GM18499 (cell line): ENCODE measurements around the gene PPM1H.

Experiments used
- ATAC-seq: cut with Tn5 transposase; IDR thresholded peaks from one replicate; pipeline ENCODE4 v1.9.1; 2021; ENCODE audit warnings: moderate number of reproducible peaks; ENCODE audit not compliant: insufficient read depth, unreplicated experiment

Gene PPM1H

GRCh38 chr12:62720661-62721330, 214.2 kb downstream of the PPM1H start:
- ATAC-seq = no peak

GRCh38 chr12:62720025-62720424, 214.9 kb downstream of the PPM1H start:
- no peak for ATAC-seq

- ATAC-seq = no peak
Measured at GRCh38 chr12:62718762-62719426, 216.1 kb downstream of the PPM1H start.

GRCh38 chr12:62717643-62718042, 217.3 kb downstream of the PPM1H start:
- no peak for ATAC-seq

DNA sequence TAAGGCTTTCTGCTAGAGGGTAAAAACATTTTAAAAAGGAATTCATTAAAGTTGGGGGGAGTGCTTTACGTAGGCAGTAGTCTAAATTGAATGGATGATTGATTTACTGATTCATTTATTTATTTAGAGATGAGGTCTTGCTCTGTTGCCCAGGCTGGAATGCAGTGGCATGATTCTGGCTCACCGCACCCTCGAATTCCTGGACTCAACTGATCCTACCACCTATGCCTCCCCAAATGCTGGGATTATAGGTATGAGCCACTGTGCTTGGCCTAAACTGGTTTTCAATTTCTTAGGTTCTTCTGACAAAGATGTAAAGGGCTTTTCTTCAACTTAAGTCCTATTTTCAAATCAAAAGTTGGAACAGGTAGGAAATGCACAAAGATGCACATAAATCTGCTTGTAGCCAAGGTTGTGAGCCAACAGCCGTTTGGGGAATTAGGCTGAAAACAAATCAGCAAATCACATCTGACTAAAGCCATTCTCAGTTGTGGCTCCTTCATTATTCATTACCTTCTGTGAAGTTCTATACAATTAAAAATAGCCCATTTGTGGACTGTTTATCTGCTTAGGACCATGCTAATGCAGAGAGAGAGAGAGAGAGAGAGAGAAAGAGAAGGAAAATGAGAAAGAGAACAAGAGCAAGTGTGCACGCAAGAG, 218.0 kb downstream of the PPM1H start:
- ATAC-seq = no peak

DNA sequence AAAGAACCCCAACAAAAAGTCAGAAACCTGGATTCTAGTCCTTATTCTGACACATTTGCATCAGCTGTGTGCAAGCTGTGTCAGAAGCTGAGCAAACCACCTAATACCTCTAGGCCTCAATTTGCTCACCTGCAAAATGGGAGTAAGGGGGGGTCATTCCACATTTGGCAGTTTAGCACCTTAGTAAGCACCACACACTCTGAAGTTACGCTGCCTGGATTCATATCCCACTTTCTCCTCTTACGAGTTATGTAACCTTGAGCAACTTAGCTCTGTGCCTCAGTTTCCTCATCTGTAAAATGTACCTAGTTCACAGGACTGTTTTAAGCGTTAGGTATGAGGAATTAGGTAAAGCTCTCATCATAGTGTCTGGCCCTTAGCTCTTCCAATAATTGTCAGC, 218.9 kb downstream of the PPM1H start:
- no peak for ATAC-seq

DNA sequence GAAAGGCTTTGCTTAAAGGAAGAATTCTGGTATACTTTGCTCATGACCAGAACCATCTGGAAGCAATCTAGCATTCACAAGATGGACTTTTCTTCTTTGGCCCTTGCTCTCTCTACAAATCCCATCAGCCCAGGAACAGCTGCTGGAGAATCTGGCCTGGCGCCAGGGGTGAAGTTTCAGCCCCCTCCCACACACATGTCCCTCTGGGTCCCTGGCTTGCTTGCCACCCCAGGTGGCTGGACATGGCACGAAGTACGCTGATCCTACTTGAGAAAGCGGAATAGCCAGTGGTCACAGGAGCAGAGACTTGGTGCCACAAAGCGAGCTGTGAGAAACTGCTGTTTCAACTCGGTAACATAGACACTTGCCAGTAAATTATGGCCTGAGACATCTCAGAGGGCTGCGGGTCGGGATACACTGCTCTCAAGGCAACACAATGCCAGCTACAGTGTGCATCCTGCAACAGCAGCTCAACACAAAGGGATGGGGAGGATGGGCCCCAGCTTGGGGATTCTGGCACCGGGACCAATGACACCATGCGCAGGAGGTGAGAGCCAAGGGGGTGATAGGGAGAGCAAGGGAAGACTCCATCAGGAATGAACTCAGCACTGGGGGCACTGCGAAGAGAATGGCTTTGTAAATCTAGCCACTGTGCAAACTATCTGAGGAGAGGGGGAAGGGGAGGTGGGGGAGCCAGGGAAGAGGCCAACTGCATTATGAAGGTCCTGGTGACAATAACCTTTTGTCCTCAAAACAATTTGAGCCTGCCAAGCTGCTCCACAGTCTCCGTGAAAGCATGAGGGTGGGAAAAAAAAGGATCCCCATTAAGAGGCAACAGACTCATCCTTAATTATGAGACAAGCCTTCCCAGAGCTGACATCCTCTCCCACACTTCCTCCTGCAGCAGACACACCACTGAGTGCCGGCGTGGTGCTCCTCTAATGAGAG, 219.9 kb downstream of the PPM1H start:
- ATAC-seq = no peak

GRCh38 chr12:62714181-62714773, 220.7 kb downstream of the PPM1H start:
- ATAC-seq = no peak

- ATAC-seq = no peak
Measured at GRCh38 chr12:62713723-62714122, 221.2 kb downstream of the PPM1H start.

DNA sequence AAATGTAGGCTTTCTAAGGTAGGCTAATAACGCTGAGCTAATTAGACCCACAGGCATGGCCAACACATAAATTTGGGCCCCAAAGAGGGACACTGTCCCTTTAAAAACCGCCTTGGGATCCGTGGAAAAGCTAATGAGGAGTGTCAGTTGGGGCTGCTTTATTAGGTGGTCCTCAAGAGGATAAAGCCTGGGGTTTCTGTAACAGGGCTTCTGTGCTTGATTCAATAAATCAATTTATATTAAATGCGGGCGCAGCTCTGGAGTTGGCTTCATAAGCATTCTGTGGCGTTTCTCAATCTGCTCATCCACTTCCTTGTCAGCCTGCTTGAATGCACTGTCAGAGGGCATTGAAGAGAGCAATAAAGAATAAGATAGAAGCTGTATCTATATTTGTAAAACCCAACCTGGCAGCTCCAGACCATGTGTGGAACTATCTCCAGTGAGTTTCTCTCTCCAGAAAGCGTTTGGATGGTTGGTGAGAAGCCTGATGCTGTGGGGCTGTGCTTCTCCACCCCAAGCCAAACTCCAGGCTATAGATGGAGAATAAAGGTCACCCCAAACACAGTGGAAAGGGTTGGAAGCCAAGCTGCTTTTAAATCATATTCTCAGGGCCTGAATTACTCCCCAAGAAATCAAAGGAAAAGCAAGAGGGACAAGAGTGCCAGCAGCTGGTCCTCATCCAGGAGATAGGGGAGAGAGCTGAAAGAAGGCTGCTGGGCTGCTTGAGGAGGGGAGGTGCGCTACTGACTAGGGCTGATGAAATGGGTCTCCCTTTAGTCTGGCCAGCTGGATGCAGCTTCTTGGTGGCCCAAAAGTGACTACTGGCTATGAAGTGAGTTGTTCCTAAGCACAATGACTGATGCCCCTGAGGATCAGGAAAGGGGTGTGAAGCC, 222.0 kb downstream of the PPM1H start:
- no peak for ATAC-seq

DNA sequence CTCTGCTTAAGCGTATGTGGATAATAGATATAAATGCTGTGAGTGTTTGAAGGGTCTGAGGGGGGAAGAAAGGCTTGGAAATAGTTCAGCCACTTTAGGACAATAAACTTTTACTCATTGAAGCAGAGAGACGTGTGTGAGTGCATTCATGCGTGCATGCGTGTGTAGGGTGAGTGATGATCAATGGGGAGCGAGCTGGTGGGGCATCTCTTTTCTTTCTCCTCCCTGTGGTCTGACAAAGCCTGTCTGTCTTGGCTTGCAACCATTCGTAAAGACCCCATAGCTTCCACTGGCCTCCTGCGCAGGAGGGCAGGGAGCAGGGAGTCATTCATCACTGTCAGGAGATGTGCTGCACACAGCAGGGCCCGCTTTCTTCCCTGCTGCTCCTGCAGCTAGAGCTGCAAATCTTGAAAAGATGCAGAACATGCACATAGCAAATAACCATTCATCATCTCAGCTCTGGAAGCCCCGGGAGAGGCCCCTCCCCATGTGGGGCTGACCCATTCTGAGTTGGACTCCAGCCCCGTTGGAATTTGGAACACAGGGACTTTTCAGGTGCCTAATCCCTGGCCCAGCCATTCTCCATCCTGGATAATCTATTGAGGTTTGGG, 223.2 kb downstream of the PPM1H start:
- ATAC-seq = no peak

DNA sequence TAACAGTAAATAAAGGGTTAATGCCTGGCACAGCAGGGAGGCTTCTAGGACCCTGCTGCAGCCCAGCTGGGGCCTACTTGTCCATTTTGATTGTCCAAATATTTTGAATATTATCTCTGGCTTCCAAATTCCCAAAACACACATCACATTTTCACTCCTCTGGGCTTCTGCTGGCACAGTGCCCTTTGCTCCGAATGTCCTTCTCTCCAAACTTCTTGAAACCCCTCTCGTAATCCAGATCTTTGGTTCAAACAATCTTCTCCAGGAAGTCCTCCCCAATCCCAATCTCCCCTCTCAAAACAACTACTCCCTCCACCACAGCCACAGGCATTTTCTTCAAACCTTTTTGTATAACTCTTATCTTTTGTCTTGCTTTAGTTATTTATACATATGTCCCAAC, 225.6 kb downstream of the PPM1H start:
- no peak for ATAC-seq

DNA sequence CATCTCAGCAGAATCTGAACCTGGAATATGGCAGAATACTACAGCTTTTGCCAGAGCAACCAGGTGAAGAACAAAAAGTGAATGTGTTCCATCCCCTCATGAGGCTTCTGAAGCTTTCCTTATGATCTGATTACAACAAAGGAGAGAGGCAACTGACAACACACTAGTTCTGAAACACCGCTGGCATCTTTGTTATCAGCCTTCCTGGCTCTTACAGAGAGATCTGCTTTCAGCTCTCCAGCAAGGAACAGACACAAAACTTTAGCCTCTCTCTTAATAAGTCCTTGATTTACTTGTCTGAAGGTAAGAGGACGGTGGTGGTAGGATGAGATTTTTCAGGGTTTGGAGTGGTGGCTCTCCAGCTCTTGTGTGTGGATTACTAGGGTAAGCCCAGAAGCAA, 227.0 kb downstream of the PPM1H start:
- no peak for ATAC-seq

DNA sequence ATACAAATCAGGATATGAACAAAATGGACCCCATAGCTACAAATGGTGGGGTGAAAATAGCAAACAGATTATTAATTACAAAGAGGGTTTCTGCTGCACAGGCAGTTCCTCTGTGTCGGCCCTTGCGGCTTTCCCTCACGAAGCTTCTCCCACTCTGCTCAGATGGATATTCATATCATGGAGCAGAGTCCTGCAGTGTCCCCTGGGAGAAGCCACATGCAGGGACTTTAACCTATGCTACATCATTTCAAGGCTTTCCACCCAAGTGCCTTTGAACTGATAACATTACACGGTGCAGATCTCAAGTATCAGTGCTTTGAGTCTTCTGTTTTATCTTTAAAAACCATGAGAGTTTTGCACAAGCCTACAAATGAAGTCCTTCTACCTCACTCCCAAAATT, 229.1 kb downstream of the PPM1H start:
- ATAC-seq = no peak

GRCh38 chr12:62703011-62703380, 232.0 kb downstream of the PPM1H start:
- ATAC-seq = no peak

GRCh38 chr12:62701492-62701891, 233.5 kb downstream of the PPM1H start:
- ATAC-seq = no peak

GRCh38 chr12:62700091-62700880, 234.7 kb downstream of the PPM1H start:
- ATAC-seq = no peak

- no peak for ATAC-seq
Measured at GRCh38 chr12:62698701-62699101, 236.2 kb downstream of the PPM1H start.
